A549 (cell line): Measurements from ENCODE around the gene ATP2C2.

Source experiments
- CEBPB ChIP-seq, 2 experiments: fragments of >200 bp in 1 of 2; sonication (Bioruptor Twin) in 1 of 2; formaldehyde crosslinking in 1 of 2; IDR thresholded peaks; 2 replicates each; pipeline ENCODE4 v1.6.1; 2012 to 2016
- MAFK ChIP-seq: fragments of 450-650 bp; IDR thresholded peaks from 2 replicates; pipeline ENCODE4 v1.6.1; 2014; ENCODE audit not compliant: partially characterized antibody
- POLR2A ChIP-seq: IDR thresholded peaks from 2 replicates; pipeline ENCODE4 v1.6.1; 2012; ENCODE audit warnings: mild to moderate bottlenecking, low read length
- POLR2AphosphoS2 ChIP-seq: conservative IDR thresholded peaks from 2 replicates; pipeline ENCODE4 v1.6.1; 2012; ENCODE audit warnings: low read length, improper control_type of control experiment, inconsistent platforms
- RAD21 ChIP-seq, 2 experiments: fragments of >200 bp in 1 of 2; sonication (Bioruptor Twin) in 1 of 2; formaldehyde crosslinking in 1 of 2; IDR thresholded peaks in 1 of 2; conservative IDR thresholded peaks in 1 of 2; 2 replicates in 1 of 2; 3 replicates in 1 of 2; pipeline ENCODE4 v1.6.1; 2012 to 2018; ENCODE audit warnings: inconsistent platforms in 1 of 2
- SMC3 ChIP-seq: fragments of >200 bp; sonication (Bioruptor Twin); formaldehyde crosslinking; IDR thresholded peaks from 3 replicates; pipeline ENCODE4 v1.6.1; 2018; ENCODE audit warnings: inconsistent platforms
- SREBF2 ChIP-seq: fragments of 450-650 bp; IDR thresholded peaks from 2 replicates; pipeline ENCODE4 v1.6.1; 2014; ENCODE audit warnings: mild to moderate bottlenecking, moderate library complexity
- TF ChIP-seq, protein P1 (sequence below): fragments of >200 bp; sonication (Bioruptor Twin); formaldehyde crosslinking; IDR thresholded peaks from 3 replicates; pipeline ENCODE4 v1.5.1; 2016
- TF ChIP-seq, protein P2 (sequence below): IDR thresholded peaks from 2 replicates; pipeline ENCODE4 v1.6.1; 2012
- TF ChIP-seq, protein P3 (sequence below): fragments of 450-650 bp; IDR thresholded peaks from 2 replicates; pipeline ENCODE4 v1.6.1; 2014; ENCODE audit warnings: antibody characterized with exemption
- TF ChIP-seq, protein P4 (sequence below): fragments of 200-600 bp; sonication (generic); IDR thresholded peaks from 2 replicates; pipeline ENCODE4 v1.6.1; 2016; ENCODE audit warnings: antibody characterized with exemption, mild to moderate bottlenecking, moderate library complexity

DNA sequence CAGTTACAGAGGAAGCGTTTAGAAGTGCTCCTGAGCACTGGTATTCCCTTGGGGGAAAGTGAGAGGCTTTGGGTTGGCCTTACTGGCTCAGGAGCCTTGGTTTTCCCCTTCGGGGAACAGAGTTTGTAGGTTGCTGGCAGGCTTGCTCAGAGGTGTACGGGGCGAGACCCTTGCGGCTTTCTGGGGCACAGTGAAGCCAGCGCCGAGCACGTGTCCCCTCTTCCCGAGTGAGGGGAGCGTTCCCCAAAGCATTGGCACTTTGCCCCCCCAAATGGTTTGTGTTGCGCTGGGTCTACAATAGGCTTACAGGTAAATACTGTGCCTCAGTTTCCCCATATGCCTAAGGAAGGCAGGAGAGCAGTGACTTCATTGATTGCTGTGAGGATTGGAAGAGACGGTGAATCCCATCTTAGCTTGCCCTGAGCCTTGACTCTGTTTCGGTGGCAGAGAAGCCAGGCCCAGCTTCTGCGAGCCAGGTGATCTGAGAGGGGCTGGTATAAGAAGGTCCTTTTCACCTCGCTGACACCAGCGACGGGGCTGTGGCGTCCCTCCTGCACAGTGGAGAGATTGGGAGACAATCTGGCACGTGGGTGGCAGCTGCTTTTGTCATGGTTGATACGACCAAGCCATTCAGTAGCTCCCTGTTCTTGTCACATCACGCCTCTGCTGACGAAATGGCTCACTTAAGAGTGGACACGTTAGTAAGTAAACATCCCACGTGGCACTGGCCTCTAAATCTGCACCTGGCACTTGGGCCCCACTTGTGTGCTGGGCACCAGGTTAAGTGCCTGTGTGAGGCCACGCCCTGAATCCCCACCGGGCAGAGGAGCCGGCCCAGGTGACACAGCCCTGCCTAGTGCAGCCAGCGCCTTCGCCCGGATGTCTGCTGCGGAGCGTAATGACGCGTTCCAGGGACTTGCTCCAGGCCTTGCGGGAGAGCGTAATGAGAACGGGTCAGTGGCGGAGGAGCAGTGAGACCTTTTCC, 81.1 kb downstream of the ATP2C2 start:
- TF ChIP-seq, protein P1, sequence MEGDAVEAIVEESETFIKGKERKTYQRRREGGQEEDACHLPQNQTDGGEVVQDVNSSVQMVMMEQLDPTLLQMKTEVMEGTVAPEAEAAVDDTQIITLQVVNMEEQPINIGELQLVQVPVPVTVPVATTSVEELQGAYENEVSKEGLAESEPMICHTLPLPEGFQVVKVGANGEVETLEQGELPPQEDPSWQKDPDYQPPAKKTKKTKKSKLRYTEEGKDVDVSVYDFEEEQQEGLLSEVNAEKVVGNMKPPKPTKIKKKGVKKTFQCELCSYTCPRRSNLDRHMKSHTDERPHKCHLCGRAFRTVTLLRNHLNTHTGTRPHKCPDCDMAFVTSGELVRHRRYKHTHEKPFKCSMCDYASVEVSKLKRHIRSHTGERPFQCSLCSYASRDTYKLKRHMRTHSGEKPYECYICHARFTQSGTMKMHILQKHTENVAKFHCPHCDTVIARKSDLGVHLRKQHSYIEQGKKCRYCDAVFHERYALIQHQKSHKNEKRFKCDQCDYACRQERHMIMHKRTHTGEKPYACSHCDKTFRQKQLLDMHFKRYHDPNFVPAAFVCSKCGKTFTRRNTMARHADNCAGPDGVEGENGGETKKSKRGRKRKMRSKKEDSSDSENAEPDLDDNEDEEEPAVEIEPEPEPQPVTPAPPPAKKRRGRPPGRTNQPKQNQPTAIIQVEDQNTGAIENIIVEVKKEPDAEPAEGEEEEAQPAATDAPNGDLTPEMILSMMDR = no peak
- no peak for TF ChIP-seq SREBF2
- no peak for TF ChIP-seq RAD21 (conservative IDR thresholded peaks at IDR 0.05 in 1 of 2, IDR thresholded peaks at IDR 0.05 in 1 of 2)
- no peak for TF ChIP-seq MAFK
- TF ChIP-seq, protein P2, sequence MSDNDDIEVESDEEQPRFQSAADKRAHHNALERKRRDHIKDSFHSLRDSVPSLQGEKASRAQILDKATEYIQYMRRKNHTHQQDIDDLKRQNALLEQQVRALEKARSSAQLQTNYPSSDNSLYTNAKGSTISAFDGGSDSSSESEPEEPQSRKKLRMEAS = no peak
- no peak for TF ChIP-seq POLR2AphosphoS2
- TF ChIP-seq, protein P3, sequence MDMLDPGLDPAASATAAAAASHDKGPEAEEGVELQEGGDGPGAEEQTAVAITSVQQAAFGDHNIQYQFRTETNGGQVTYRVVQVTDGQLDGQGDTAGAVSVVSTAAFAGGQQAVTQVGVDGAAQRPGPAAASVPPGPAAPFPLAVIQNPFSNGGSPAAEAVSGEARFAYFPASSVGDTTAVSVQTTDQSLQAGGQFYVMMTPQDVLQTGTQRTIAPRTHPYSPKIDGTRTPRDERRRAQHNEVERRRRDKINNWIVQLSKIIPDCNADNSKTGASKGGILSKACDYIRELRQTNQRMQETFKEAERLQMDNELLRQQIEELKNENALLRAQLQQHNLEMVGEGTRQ = no peak
- no peak for TF ChIP-seq CEBPB (IDR thresholded peaks at IDR 0.05)
- TF ChIP-seq, protein P4, sequence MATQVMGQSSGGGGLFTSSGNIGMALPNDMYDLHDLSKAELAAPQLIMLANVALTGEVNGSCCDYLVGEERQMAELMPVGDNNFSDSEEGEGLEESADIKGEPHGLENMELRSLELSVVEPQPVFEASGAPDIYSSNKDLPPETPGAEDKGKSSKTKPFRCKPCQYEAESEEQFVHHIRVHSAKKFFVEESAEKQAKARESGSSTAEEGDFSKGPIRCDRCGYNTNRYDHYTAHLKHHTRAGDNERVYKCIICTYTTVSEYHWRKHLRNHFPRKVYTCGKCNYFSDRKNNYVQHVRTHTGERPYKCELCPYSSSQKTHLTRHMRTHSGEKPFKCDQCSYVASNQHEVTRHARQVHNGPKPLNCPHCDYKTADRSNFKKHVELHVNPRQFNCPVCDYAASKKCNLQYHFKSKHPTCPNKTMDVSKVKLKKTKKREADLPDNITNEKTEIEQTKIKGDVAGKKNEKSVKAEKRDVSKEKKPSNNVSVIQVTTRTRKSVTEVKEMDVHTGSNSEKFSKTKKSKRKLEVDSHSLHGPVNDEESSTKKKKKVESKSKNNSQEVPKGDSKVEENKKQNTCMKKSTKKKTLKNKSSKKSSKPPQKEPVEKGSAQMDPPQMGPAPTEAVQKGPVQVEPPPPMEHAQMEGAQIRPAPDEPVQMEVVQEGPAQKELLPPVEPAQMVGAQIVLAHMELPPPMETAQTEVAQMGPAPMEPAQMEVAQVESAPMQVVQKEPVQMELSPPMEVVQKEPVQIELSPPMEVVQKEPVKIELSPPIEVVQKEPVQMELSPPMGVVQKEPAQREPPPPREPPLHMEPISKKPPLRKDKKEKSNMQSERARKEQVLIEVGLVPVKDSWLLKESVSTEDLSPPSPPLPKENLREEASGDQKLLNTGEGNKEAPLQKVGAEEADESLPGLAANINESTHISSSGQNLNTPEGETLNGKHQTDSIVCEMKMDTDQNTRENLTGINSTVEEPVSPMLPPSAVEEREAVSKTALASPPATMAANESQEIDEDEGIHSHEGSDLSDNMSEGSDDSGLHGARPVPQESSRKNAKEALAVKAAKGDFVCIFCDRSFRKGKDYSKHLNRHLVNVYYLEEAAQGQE = no peak
- TF ChIP-seq SMC3 = no peak
- TF ChIP-seq POLR2A = no peak
